GM21786 (cell line): ENCODE results near the gene TDRD1.
A peak's percentile ranks its signal among the peaks of the same experiment; 100 is the strongest.

Source experiments
- ATAC-seq: cut with Tn5 transposase; IDR thresholded peaks from one replicate; pipeline ENCODE4 v1.9.1; 2021; ENCODE audit not compliant: unreplicated experiment

The TDRD1 gene

GRCh38 chr10:114175667-114176066, 3.5 kb upstream of the TDRD1 start:
- ATAC-seq = no peak

- ATAC-seq = no peak
Observed at GRCh38 chr10:114176511-114176910, 2.6 kb upstream of the TDRD1 start.

GRCh38 chr10:114179747-114180146, 594 bp downstream of the TDRD1 start:
- ATAC-seq = no peak

GRCh38 chr10:114180937-114181336, 1.8 kb downstream of the TDRD1 start:
- no peak for ATAC-seq

GRCh38 chr10:114181971-114182370, 2.8 kb downstream of the TDRD1 start:
- no peak for ATAC-seq

- no peak for ATAC-seq
Observed at GRCh38 chr10:114183563-114183962, 4.4 kb downstream of the TDRD1 start.

- no peak for ATAC-seq
Observed at GRCh38 chr10:114184276-114184675, 5.1 kb downstream of the TDRD1 start.

- no peak for ATAC-seq
Observed at GRCh38 chr10:114188001-114188400, 8.8 kb downstream of the TDRD1 start.

GRCh38 chr10:114188900-114189299, 9.7 kb downstream of the TDRD1 start:
- no peak for ATAC-seq

- no peak for ATAC-seq
Observed at GRCh38 chr10:114189700-114190099, 10.5 kb downstream of the TDRD1 start.

- ATAC-seq = peak; percentile 66
Observed at GRCh38 chr10:114195079-114195478, 15.9 kb downstream of the TDRD1 start.

- ATAC-seq = no peak
Observed at GRCh38 chr10:114199239-114199638, 20.1 kb downstream of the TDRD1 start.

GRCh38 chr10:114202812-114203211, 23.7 kb downstream of the TDRD1 start:
- ATAC-seq = no peak

- ATAC-seq = no peak
Observed at GRCh38 chr10:114206902-114207301, 27.7 kb downstream of the TDRD1 start.

GRCh38 chr10:114207349-114207748, 28.2 kb downstream of the TDRD1 start:
- ATAC-seq = no peak

GRCh38 chr10:114208351-114208750, 29.2 kb downstream of the TDRD1 start:
- ATAC-seq = no peak

GRCh38 chr10:114212153-114212552, 33.0 kb downstream of the TDRD1 start:
- ATAC-seq = no peak

- ATAC-seq = no peak
Observed at GRCh38 chr10:114215033-114215432, 35.9 kb downstream of the TDRD1 start.

- ATAC-seq = no peak
Observed at GRCh38 chr10:114220281-114220680, 41.1 kb downstream of the TDRD1 start.

GRCh38 chr10:114221235-114221634, 42.1 kb downstream of the TDRD1 start:
- ATAC-seq = no peak

GRCh38 chr10:114223066-114223465, 43.9 kb downstream of the TDRD1 start:
- no peak for ATAC-seq

- ATAC-seq = no peak
Observed at GRCh38 chr10:114228156-114228555, 49.0 kb downstream of the TDRD1 start.

GRCh38 chr10:114232561-114233176, 53.5 kb downstream of the TDRD1 start:
- ATAC-seq = no peak
